Measurements from ENCODE around the gene EXOC6B.

DNA sequence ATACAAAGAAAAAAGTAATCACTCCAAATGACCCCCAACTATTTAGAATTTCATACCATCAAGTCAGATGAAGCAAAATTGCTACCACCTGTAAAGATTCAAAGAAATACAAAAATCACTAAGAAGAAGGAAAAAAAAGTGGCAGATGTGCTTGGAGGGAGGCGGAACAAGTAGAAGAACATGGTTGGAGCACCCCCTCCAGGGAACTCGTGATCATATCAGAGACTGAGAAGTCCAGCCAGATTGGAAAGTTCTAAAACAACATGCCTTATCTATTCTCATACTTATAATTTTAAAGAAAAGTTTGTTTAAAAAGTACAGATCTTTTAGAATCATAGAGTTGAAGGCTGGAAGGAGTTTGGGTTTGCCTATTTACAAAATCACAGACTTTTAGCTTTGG, 564.8 kb downstream of the EXOC6B start:
- TF ChIP-seq, protein P1, sequence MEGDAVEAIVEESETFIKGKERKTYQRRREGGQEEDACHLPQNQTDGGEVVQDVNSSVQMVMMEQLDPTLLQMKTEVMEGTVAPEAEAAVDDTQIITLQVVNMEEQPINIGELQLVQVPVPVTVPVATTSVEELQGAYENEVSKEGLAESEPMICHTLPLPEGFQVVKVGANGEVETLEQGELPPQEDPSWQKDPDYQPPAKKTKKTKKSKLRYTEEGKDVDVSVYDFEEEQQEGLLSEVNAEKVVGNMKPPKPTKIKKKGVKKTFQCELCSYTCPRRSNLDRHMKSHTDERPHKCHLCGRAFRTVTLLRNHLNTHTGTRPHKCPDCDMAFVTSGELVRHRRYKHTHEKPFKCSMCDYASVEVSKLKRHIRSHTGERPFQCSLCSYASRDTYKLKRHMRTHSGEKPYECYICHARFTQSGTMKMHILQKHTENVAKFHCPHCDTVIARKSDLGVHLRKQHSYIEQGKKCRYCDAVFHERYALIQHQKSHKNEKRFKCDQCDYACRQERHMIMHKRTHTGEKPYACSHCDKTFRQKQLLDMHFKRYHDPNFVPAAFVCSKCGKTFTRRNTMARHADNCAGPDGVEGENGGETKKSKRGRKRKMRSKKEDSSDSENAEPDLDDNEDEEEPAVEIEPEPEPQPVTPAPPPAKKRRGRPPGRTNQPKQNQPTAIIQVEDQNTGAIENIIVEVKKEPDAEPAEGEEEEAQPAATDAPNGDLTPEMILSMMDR (IDR thresholded peaks at IDR 0.05) = no peak
- no peak for TF ChIP-seq POLR2A (IDR thresholded peaks at IDR 0.05)
